SU-DHL-6 (cell line): ENCODE measurements around the gene HMCN2.

Experiments
- H2AFZ ChIP-seq: fragments of 200-600 bp; sonication (generic); 2 replicates; pipeline ENCODE4 v1.6.1; 2014; ENCODE audit warnings: low read depth, mild to moderate bottlenecking, moderate library complexity, mixed read lengths, antibody characterized with exemption, low read length; ENCODE audit not compliant: severe bottlenecking
- H3F3A ChIP-seq: fragments of 200-600 bp; shearing (Covaris generic); 2 replicates; pipeline ENCODE4 v1.6.0; 2016; ENCODE audit warnings: antibody characterized with exemption, mild to moderate bottlenecking; ENCODE audit not compliant: insufficient read depth
- H3K27ac ChIP-seq: fragments of 200-600 bp; sonication (generic); 2 replicates; pipeline ENCODE4 v1.5.1; 2016; ENCODE audit warnings: low read depth, mild to moderate bottlenecking, low read length, moderate library complexity, mixed read lengths
- H3K27me3 ChIP-seq: fragments of 200-600 bp; sonication (generic), shearing (Covaris generic); 2 replicates; pipeline ENCODE4 v1.6.0; 2014; ENCODE audit warnings: mild to moderate bottlenecking, low read length
- H3K36me3 ChIP-seq: fragments of 200-600 bp; sonication (generic); 2 replicates; pipeline ENCODE4 v1.6.1; 2014; ENCODE audit warnings: mild to moderate bottlenecking, low read length, mixed read lengths
- H3K4me2 ChIP-seq: fragments of 300-600, 200-600 bp; shearing (Covaris generic), sonication (generic); 2 replicates; pipeline ENCODE4 v1.6.0; 2014; ENCODE audit warnings: low read length, low read depth, mild to moderate bottlenecking; ENCODE audit not compliant: poor library complexity, severe bottlenecking
- H3K4me3 ChIP-seq: fragments of 200-600 bp; sonication (generic); 2 replicates; pipeline ENCODE4 v1.5.1; 2014; ENCODE audit warnings: antibody characterized with exemption, low read length, mild to moderate bottlenecking, mixed read lengths; ENCODE audit not compliant: insufficient read depth, poor library complexity, severe bottlenecking
- H3K79me2 ChIP-seq: fragments of 200-600 bp; sonication (generic); 2 replicates; pipeline ENCODE4 v1.6.1; 2014; ENCODE audit warnings: mild to moderate bottlenecking, low read length, moderate library complexity; ENCODE audit not compliant: insufficient read depth
- H3K9ac ChIP-seq: fragments of 200-600 bp; sonication (generic); 2 replicates; pipeline ENCODE4 v1.7.0; 2014; ENCODE audit warnings: mild to moderate bottlenecking, low read length
- H3K9me2 ChIP-seq: fragments of 200-600 bp; sonication (generic); replicated peaks from 2 replicates; pipeline ENCODE4 v1.6.1; 2014; ENCODE audit warnings: low read length; ENCODE audit not compliant: insufficient read depth
- H3K9me3 ChIP-seq: fragments of 200-600 bp; sonication (generic); 2 replicates; pipeline ENCODE4 v1.6.1; 2014; ENCODE audit warnings: low read length, mixed read lengths; ENCODE audit not compliant: insufficient read depth
- H4K20me1 ChIP-seq: fragments of 200-600 bp; sonication (generic); 2 replicates; pipeline ENCODE4 v1.6.1; 2014; ENCODE audit warnings: low read depth, mild to moderate bottlenecking, antibody characterized with exemption, low read length, moderate library complexity, mixed read lengths
- CTCF ChIP-seq: fragments of 200-600 bp; sonication (generic); IDR thresholded peaks from one replicate; pipeline ENCODE4 v1.5.1; 2017; ENCODE audit warnings: antibody characterized with exemption, mild to moderate bottlenecking, low read length, moderate library complexity; ENCODE audit not compliant: insufficient read depth, poor library complexity, severe bottlenecking
- EZH2phosphoT487 ChIP-seq: fragments of 200-600 bp; sonication (generic), shearing (Covaris generic); conservative IDR thresholded peaks from 2 replicates; pipeline ENCODE4 v1.6.1; 2018; ENCODE audit warnings: mild to moderate bottlenecking, antibody characterized with exemption, low read length, moderate library complexity, mixed read lengths

HMCN2 gene

GRCh38 chr9:130320723-130321481 lies 55.3 kb downstream of the HMCN2 start:
- Histone ChIP-seq H3F3A (no peaks in the 10 kb centered on the region), H3K9ac (no peak overlapping the region), H3K9me2 (no peaks in the 10 kb centered on the region), H3K4me2 (no peak overlapping the region), H3K36me3 (no peaks in the 10 kb centered on the region), H3K79me2 (no peaks in the 10 kb centered on the region), H4K20me1 (no peaks in the 10 kb centered on the region), H3K9me3 (no peaks in the 10 kb centered on the region), H3K27me3 (no peaks in the 10 kb centered on the region), H2AFZ (no peak overlapping the region), H3K4me3 (no peak overlapping the region), H3K27ac (no peak overlapping the region)
- TF ChIP-seq EZH2phosphoT487 (no peak), CTCF (no peak)

GRCh38 chr9:130321539-130321938 lies 56.0 kb downstream of the HMCN2 start:
- Histone ChIP-seq H3K27ac (no peak overlapping the region), H3K4me2 (no peak overlapping the region), H4K20me1 (no peaks in the 10 kb centered on the region), H3K27me3 (no peaks in the 10 kb centered on the region), H3F3A (no peaks in the 10 kb centered on the region), H3K36me3 (no peaks in the 10 kb centered on the region), H3K9me2 (no peaks in the 10 kb centered on the region), H2AFZ (no peak overlapping the region), H3K4me3 (no peak overlapping the region), H3K79me2 (no peaks in the 10 kb centered on the region), H3K9me3 (no peaks in the 10 kb centered on the region), H3K9ac (no peak overlapping the region)
- TF ChIP-seq EZH2phosphoT487 = no peak
- no peak for TF ChIP-seq CTCF

GRCh38 chr9:130323051-130323745 lies 57.6 kb downstream of the HMCN2 start:
- Histone ChIP-seq H3K36me3 (no peaks in the 10 kb centered on the region), H3K4me3 (no peak overlapping the region), H3K27ac (no peak overlapping the region), H3K79me2 (no peaks in the 10 kb centered on the region), H2AFZ (no peak overlapping the region), H3K9ac (no peak overlapping the region), H3K9me2 (no peaks in the 10 kb centered on the region), H3K9me3 (no peaks in the 10 kb centered on the region), H3K4me2 (no peak overlapping the region), H3K27me3 (no peaks in the 10 kb centered on the region), H4K20me1 (no peaks in the 10 kb centered on the region), H3F3A (no peaks in the 10 kb centered on the region)
- no peak for TF ChIP-seq EZH2phosphoT487
- no peak for TF ChIP-seq CTCF
